OCI-LY7 (cell line): ENCODE measurements around the gene STAMBPL1. TPM values are rescaled to one million over a fixed set of nuclear protein-coding genes. Genes with fewer than 3 reads are reported as not detected.

Experiments used
- BruUV-seq: library from RNA; stranded (reverse); fragments of 400-500 nt; replicated peaks from 2 replicates; lab custom pipeline; 2021; lab: Mats Ljungman, UMichigan
- CTCF ChIA-PET: fragments of 300-600 bp; sonication (Branson Sonifier 250); formaldehyde crosslinking; loops from one replicate; lab custom pipeline; 2022; ENCODE audit warnings: antibody characterized with exemption; ENCODE audit not compliant: unreplicated experiment; lab: Charles Lee
- POLR2A ChIA-PET: fragments of 300-600 bp; sonication (Branson Sonifier 250); formaldehyde crosslinking; loops from one replicate; lab custom pipeline; 2022; ENCODE audit warnings: antibody characterized with exemption; lab: Charles Lee
- DNase-seq: peaks from one replicate; pipeline ENCODE4 v3.0.0-alpha.2; 2015; ENCODE audit warnings: low spot score
- H2AFZ ChIP-seq: fragments of 200-600 bp; sonication (generic), shearing (Covaris generic); 2 replicates; pipeline ENCODE4 v1.6.1; 2014; ENCODE audit warnings: mild to moderate bottlenecking, antibody characterized with exemption, low read length, moderate library complexity
- H3K27ac ChIP-seq: fragments of 200-600 bp; sonication (generic); 2 replicates; pipeline ENCODE4 v1.5.1; 2014; ENCODE audit warnings: mixed run types, low read depth, mild to moderate bottlenecking, moderate library complexity, low read length, inconsistent platforms; ENCODE audit not compliant: poor library complexity, severe bottlenecking
- H3K36me3 ChIP-seq: fragments of 200-600 bp; sonication (generic); 2 replicates; pipeline ENCODE4 v1.6.1; 2014; ENCODE audit warnings: mild to moderate bottlenecking, antibody characterized with exemption, low read length, moderate library complexity, mixed read lengths; ENCODE audit not compliant: insufficient read depth
- H3K4me1 ChIP-seq: fragments of 200-600 bp; sonication (generic); 2 replicates; pipeline ENCODE4 v1.5.1; 2014; ENCODE audit warnings: mild to moderate bottlenecking, low read length; ENCODE audit not compliant: insufficient read depth, poor library complexity, severe bottlenecking
- H3K4me2 ChIP-seq: fragments of 200-600 bp; sonication (generic); 2 replicates; pipeline ENCODE4 v1.6.1; 2014; ENCODE audit warnings: mild to moderate bottlenecking, low read length
- H3K4me3 ChIP-seq: fragments of 200-600 bp; sonication (generic); 2 replicates; pipeline ENCODE4 v1.5.1; 2014; ENCODE audit warnings: mild to moderate bottlenecking, low read depth, low read length; ENCODE audit not compliant: poor library complexity, severe bottlenecking
- H3K79me2 ChIP-seq: fragments of 200-600 bp; sonication (generic); 2 replicates; pipeline ENCODE4 v1.6.1; 2016; ENCODE audit warnings: low read depth, mild to moderate bottlenecking, low read length, moderate library complexity, mixed read lengths; ENCODE audit not compliant: insufficient read depth
- H3K9me2 ChIP-seq: fragments of 200-600 bp; sonication (generic); 2 replicates; pipeline ENCODE4 v1.6.1; 2016; ENCODE audit warnings: mild to moderate bottlenecking, low read length, mixed read lengths; ENCODE audit not compliant: insufficient read depth
- H3K9me3 ChIP-seq: fragments of 200-600 bp; sonication (generic); 2 replicates; pipeline ENCODE4 v1.6.1; 2014; ENCODE audit warnings: mild to moderate bottlenecking, mixed run types, low read length, mixed read lengths
- H4K20me1 ChIP-seq: fragments of 200-600 bp; sonication (generic); 2 replicates; pipeline ENCODE4 v1.6.1; 2014; ENCODE audit warnings: mild to moderate bottlenecking, antibody characterized with exemption, low read length, moderate library complexity, mixed read lengths; ENCODE audit not compliant: insufficient read depth
- EZH2phosphoT487 ChIP-seq: fragments of 200-600 bp; sonication (generic); IDR thresholded peaks from 2 replicates; pipeline ENCODE4 v1.6.1; 2018; ENCODE audit warnings: low read depth, borderline replicate concordance, mild to moderate bottlenecking, mixed run types, antibody characterized with exemption, low read length, moderate library complexity, mixed read lengths
- intact Hi-C: fragments of 100-400 bp; cut with micrococcal nuclease; formaldehyde crosslinking; loops from one replicate; pipeline ENCODE4 v1.10.0; 2022; ENCODE audit not compliant: unreplicated experiment
- total RNA-seq, 2 experiments: library from RNA; depleted of rRNA in 1 of 2; stranded (reverse); fragments of >200 nt in 1 of 2; shearing (Covaris generic) in 1 of 2; gene quantifications; 2 replicates each; pipeline ENCODE4 v1.2.3, GENCODE V29; 2014 to 2022
- TF ChIP-seq, protein P1 (sequence below): fragments of 200-600 bp; sonication (generic); conservative IDR thresholded peaks from 2 replicates; pipeline ENCODE4 v1.5.1; 2014; ENCODE audit warnings: mild to moderate bottlenecking, antibody characterized with exemption, low read length, moderate library complexity, mixed read lengths

STAMBPL1 gene
- total RNA-seq, 2 experiments from 2014 or later: 44.4 to 47.2 TPM

- no peak overlapping the region for H2AFZ ChIP-seq
- TF ChIP-seq, protein P1, sequence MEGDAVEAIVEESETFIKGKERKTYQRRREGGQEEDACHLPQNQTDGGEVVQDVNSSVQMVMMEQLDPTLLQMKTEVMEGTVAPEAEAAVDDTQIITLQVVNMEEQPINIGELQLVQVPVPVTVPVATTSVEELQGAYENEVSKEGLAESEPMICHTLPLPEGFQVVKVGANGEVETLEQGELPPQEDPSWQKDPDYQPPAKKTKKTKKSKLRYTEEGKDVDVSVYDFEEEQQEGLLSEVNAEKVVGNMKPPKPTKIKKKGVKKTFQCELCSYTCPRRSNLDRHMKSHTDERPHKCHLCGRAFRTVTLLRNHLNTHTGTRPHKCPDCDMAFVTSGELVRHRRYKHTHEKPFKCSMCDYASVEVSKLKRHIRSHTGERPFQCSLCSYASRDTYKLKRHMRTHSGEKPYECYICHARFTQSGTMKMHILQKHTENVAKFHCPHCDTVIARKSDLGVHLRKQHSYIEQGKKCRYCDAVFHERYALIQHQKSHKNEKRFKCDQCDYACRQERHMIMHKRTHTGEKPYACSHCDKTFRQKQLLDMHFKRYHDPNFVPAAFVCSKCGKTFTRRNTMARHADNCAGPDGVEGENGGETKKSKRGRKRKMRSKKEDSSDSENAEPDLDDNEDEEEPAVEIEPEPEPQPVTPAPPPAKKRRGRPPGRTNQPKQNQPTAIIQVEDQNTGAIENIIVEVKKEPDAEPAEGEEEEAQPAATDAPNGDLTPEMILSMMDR: no peak
- no peak for TF ChIP-seq EZH2phosphoT487
- H3K9me2 ChIP-seq: no peaks in the 10 kb centered on the region
- H3K4me2 ChIP-seq: peak overlapping the region; percentile 71
- H3K79me2 ChIP-seq: peaks cover 46% of the 10 kb centered on the region
- intact Hi-C loops: loop anchor here (1.0 kb wide), 1 partner anchor 21 kb away; the partner anchor contains the start of gene STAMBPL1
- no TSS peak for BruUV-seq
- H3K36me3 ChIP-seq: peaks cover 70% of the 10 kb centered on the region
- H3K9me3 ChIP-seq: no peaks in the 10 kb centered on the region
- no peaks in the 10 kb centered on the region for H4K20me1 ChIP-seq
- ChIA-PET POLR2A (interaction anchor here (0.6 to 6.8 kb wide), 10 partner anchors 9 to 793 kb away, joined by 3 to 201 read pairs (median 4); partner anchors contain the start of genes FAS and STAMBPL1), CTCF (interaction anchor here (0.7 to 1.6 kb wide), 6 partner anchors 10 to 89 kb away, joined by 3 to 6 read pairs (median 3); partner anchors contain the start of gene FAS)
- peaks cover 57% of the 10 kb centered on the region for H3K4me1 ChIP-seq
- peak overlapping the region; percentile 92 for H3K27ac ChIP-seq
- H3K4me3 ChIP-seq: peak overlapping the region; percentile 45
- peak; percentile 80 for DNase-seq
Measured at GRCh38 chr10:88901206-88901983, 21.4 kb downstream of the STAMBPL1 start.

GRCh38 chr10:88901984-88902789 lies 22.1 kb downstream of the STAMBPL1 start:
- Histone ChIP-seq H3K27ac (peak overlapping the region; percentile 92), H3K4me1 (peaks cover 49% of the 10 kb centered on the region), H2AFZ (no peak overlapping the region), H3K79me2 (peaks cover 38% of the 10 kb centered on the region), H4K20me1 (no peaks in the 10 kb centered on the region), H3K36me3 (peaks cover 70% of the 10 kb centered on the region), H3K4me2 (peak overlapping the region; percentile 71), H3K9me3 (no peaks in the 10 kb centered on the region), H3K9me2 (no peaks in the 10 kb centered on the region), H3K4me3 (no peak overlapping the region)
- CTCF ChIA-PET: interaction anchor here (0.7 to 1.6 kb wide), 4 partner anchors 10 to 88 kb away, joined by 3 to 6 read pairs (median 3); partner anchors contain the start of gene FAS
- POLR2A ChIA-PET: interaction anchor here (0.6 to 6.8 kb wide), 9 partner anchors 8 to 794 kb away, joined by 3 to 201 read pairs (median 4); partner anchors contain the start of genes FAS and STAMBPL1
- TF ChIP-seq, protein P1: no peak
- no peak for TF ChIP-seq EZH2phosphoT487
- no peak for DNase-seq
- intact Hi-C loops: loop anchor here (1.0 kb wide), 1 partner anchor 22 kb away; the partner anchor contains the start of gene STAMBPL1
- BruUV-seq: no TSS peak
